ENCODE data around the gene EDEM3.

Gene EDEM3

DNA sequence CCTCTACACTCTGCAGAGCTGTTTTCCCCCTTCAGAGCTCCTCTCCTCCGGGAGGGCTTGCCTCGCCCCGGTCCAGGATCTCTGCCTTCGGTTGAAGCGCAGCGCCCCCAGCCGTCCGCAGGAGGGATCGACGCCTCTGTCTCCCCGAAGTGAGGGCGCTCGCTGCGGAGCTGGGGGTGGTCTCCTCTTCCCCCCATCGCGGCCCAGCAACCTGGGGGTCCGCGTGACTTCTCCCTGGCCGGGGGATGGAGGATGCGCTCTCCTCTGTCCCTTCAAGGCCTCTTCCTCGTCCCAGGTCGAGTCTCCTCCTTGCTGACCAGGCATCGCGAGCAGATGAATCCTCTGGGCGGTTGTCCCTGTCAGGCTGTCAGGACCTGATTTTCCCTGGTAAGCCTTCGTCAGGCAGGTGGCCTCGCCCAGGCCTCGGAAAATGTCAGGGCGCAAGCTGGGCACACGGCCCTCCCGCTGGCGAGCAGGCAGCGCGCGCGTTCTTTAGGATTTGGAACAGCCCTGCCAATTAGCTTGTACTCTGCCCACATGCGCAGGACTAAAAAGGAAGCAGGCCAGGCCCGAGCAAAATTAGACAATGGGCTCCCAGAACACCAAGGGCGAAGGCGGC lies 90.5 kb downstream of the EDEM3 start:
- no peak for DNase-seq

GRCh38 chr1:184661801-184662200 lies 92.9 kb downstream of the EDEM3 start:
- DNase-seq, result no peak

DNA sequence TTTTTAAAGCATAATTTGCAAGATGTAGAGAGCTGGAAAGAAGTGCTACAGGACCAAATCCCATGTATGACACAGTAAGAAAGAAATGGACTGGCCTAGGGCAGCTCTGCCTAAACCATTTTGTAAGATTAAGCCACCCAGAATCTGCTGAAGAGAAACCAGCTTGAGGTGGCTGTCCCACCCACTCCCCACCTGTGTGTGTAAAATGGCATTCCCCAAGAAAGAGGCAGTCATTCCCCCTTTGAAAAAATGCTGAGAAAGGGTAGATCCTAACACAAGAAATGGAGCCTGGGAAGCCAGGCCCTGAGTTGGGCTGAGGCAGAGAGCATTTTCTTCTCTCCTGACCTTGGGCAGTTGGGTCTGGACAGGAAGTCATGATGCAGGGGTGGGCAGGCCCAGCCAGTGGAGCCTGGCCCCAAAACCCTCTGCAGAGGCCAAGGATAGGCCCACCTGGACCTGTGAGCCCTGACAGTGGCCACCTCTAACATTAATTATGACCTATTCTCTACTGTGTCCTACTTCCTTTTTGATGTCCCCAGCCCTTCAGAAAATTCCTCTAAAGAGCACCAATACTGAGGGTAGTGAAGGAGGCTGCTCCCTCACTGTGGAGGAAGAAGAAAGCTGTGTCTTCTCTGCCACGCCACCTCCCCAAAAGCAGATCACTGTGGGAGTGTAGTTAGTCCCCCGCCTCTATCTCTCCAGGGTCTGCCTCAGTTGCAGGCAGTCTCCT lies 94.0 kb downstream of the EDEM3 start:
- DNase-seq, result no peak

- DNase-seq, result no peak
These were observed 96.6 kb downstream of the EDEM3 start for GRCh38 chr1:184658055-184658454.

DNA sequence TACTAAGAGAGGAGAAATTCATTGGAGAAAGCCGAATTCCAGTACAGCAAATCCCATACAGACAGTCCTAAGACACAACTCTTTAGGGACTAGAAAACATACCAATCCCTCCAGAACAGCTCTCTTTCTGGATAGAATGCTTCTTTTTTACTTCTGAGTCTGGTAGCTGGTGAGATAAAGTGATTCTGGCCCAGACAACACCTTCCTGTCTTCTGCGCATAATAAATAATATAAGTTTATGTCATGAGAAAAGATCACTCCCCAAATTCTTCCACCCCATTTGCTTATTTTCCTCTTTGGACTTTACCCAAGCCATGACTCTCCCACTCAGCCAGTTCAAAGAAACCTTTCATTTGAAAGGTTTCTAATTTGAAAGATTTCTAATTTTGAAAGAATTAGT lies 98.4 kb downstream of the EDEM3 start:
- no peak for DNase-seq

GRCh38 chr1:184655185-184655584 lies 99.5 kb downstream of the EDEM3 start:
- DNase-seq, result no peak

DNA sequence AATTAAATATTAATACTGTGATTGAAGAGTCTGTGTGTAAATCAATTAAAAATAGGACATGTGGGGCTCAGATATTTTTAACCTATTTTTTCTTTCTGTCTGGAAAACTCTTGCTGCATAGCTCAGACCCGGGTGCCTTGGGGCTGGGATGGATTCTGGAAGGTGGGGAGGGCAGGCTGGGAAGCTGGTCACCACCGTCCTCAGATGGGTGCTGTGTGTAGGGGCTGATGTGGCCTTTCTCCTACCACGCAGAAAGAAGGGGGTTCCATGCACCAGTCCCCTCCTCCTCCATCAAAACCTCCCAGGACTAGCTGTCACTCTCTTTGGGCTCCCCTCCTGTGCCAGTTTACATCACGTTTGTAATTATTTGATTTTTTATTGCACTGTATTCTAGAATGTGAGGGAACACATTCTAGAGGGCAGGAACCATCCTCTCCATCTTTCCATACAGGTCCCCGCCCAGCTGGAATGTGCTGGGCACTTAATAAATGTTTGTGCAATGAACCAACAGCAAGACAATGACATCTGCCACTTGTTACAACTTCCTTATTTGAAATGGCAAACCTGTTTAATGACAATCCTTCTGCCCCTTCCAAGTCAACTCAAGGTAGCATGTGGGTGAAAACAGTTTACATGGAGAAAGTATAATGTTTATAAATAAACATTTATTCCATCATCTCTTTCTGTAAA lies 104.3 kb downstream of the EDEM3 start:
- no peak for DNase-seq

- no peak for DNase-seq
These were observed 105.2 kb downstream of the EDEM3 start for GRCh38 chr1:184649451-184649888.

- no peak for DNase-seq
These were observed 105.8 kb downstream of the EDEM3 start for GRCh38 chr1:184648856-184649201.

DNA sequence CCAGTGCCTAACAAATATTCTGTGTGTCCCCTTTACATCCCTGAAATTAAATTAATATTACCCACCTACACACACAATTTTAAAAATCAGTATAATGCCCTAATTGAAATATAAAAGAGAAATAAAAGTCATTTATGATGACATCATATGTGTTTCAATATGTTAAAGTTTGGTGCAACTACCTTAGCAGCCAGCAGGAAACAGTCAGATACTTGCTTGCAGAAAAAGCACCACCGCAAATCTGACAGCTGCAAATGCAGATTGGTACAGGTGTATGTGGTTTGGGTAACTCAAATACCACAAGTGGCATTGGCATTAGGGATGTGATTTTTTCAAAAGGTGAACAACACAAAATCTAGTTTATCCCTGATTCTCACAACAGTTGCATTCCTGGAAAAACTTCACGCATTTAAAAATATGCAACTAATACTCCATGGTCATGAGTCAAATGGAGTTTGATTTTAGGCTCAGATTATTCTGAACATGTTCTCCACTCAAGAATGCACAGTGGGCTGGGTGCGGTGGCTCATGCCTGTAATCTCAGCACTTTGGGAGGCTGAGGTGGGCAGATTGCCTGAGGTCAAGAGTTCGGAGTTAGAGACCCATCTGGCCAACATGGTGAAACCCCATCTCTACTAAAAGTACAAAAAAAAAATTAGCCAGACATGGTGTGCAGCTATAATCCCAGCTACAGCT lies 106.3 kb downstream of the EDEM3 start:
- DNase-seq, result no peak

GRCh38 chr1:184647471-184647870 lies 107.2 kb downstream of the EDEM3 start:
- no peak for DNase-seq

GRCh38 chr1:184646824-184647223 lies 107.8 kb downstream of the EDEM3 start:
- DNase-seq, result no peak

- no peak for DNase-seq
These were observed 108.4 kb downstream of the EDEM3 start for GRCh38 chr1:184646178-184646701.

DNA sequence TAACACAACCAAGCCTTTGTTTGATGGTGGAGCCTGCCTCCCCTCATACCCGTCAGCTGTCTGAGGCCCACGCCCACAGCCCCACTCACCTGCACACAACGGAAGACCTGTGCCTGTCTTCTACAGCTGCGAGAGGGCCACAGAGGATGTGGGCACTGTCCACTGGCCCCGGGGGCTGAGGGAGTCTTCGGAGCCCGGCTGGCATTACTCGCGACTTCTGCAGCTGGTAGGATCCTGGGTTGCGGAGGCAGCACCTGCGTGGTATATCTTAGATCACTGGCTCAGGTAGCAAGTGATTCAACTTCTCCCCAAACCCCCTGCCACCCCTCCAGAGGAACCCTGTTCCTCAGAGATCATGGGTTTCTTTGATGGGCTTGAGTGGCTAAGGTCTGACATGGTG lies 109.9 kb downstream of the EDEM3 start:
- no peak for DNase-seq

- no peak for DNase-seq
These were observed 111.0 kb downstream of the EDEM3 start for GRCh38 chr1:184643661-184644060.

DNA sequence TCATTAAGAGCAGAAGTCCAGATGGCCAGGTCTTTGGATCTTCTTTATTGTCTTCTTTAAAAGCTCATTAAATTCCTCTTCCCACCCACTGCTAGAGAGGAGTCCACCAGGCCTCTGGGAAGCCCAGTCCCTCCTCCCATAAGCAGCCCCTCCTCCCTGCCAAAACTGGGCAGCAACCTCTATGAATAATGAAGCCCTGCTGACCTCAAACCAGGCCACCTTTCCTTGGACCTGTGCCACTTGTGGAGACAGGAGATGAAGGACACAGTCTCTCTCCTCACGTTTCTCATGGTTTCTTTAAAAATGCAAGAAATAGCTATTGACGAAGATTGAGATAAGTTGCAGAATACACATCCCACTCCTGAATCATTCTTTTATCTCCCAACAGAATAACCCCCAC lies 112.8 kb downstream of the EDEM3 start:
- no peak for DNase-seq

- DNase-seq, result no peak
These were observed 114.2 kb downstream of the EDEM3 start for GRCh38 chr1:184640505-184640904.
